NCI-H1694 (cell line): ENCODE results near the gene LRRC4C.
"Not testable (repeated sequence)": the region's sequence is repeated elsewhere in the genome, so short reads cannot be mapped to it uniquely, and the experiment has no call there.

Experiments
- DNase-seq: peaks from one replicate; lab custom pipeline; 2025; lab: John Stamatoyannopoulos, UW

Gene LRRC4C

DNA sequence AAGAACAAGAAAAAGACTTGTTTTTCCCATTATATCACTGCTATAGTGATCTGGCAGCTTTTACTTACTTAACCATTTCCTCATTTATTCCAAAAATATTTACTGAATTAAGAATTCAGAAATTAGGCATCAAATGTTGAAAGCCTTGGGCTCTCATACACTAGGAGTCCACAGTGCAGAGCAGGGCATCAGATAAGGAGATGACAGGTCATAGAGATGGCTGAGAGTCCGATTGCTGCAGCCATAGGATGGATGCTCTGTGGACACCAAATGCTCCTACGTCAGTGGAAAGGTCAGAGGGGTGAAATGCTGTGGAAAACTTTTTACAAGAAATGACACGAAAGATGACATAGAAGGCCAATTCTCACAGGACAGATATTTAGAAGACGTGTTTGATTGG lies 771.1 kb downstream of the LRRC4C start:
- no peak for DNase-seq

DNA sequence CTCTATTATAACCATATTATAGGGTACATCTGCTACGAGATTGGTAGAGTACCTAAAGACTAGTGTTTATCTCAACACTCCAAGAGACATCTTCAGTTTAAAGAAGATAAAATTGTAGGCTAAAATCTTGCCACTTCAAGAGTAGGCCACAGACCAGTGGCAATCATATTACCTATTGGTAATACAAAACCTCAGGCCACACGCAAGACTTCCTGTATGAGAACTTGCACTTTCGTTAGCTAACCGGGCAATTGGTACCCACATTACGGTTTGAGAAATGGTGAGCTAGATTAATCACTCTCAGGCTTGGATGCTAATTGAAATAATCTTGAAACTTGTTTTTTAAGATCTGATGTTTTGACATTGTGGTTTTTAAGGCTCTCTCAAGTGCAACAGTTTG lies 772.7 kb downstream of the LRRC4C start:
- DNase-seq = no peak

DNA sequence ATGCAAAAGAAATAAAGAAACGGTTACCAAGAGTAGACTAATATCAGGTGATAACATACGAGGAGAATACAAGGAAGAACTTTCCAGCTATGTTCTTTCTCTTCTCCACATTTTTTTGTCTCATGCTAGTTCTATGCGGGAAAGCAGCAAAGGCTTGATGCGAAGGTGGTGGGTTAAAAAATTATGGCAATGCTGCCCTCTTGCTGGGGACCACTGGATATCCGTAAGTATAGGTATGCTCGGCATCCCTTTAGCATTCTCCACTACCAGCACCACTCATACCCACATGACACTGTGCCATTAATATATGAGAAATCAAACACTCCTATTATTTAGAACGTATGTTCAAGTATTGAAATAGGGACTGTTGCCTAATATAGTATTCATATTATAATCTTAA lies 776.4 kb downstream of the LRRC4C start:
- DNase-seq = no peak

DNA sequence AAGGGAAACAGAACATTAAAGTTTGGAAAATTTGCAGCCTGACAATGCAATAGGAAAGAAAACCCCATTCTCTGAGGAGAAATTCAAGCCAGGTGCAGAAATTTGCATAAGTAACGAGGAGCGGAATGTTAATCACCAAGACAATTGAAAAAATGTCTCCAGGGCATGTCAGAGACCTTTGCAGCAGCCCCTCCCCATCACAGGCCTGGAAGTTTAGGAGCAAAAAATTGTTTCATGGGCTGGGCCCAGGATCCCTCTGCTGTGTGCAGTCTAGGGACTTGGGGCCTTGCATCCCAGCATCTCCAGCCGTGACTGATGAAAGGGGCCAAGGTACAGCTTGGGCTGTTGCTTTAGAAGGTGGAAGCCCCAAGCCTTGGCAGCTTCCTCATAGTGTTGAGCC lies 780.2 kb downstream of the LRRC4C start:
- DNase-seq = no peak

DNA sequence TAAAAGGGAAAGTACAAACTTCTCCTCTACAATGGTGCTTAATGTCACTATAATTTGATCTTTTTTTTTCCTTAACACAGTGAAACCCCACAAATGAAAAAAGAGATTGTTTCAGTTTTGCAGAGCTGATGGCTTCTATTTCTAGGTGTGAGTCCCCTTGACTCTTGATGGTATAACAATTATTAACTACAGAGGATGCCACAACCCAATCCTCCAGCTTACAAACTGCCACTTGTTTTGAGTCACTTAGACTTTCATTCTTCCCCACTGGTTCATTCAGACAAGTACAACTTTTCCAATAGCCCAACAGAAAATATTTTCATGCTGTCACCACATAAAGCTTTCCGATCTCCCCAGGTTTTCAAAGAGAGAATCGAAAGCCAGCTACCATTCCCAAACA lies 812.2 kb downstream of the LRRC4C start:
- DNase-seq = no peak

DNA sequence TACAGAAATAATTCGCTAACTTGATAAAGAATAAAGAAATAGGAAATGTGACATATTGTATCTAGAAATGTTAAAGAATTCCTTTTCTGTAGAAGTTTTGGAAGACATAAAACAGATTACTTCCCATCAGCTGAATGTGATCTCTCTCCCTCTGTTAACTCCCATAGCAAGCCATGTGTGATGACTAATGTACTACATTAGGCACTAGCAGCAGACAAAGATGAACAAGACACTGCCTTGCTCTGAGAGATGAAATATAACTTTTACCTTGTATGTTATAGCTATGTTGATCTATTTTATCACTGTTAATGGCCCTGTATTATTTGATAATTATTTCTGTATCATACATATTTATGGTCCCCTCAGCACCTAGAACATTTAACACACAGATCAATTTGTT lies 817.2 kb downstream of the LRRC4C start:
- no peak for DNase-seq

DNA sequence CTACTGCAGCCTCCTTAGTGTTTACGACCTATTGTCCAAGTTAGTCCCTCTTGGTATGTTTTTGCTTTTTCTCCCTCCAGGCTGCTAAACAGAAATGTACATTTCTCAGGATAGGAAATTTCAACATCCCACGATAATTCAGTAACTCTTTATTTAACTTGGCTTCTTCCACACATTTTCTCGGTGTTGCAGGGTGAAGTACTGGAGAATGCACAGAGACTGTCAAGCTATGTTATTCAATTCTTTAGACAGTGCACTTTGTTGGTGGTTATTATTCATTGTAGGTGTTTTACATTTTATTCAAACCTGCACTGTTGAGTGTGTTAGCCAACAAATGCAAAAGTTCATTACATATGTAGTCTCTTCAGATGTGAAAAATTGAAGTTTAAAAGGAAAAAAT lies 839.8 kb downstream of the LRRC4C start:
- no peak for DNase-seq

DNA sequence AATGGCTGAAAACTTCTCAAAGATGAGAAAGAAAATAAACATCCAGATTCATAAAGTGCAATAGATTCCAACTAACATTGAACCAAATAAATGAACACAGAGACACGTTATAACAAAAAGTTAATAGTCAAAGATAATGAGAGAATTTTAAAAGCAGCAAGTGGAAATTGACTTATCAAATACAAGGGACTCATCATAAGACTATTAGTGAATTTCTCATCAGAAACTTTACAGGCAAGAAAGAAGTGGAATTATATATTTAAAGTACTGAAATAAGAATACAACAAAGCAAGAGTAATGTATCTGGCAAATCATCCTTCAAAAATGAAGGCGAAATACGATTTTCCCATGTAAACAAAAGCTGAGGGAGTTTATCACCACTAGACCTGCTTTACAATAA lies 852.7 kb downstream of the LRRC4C start:
- DNase-seq = no peak

DNA sequence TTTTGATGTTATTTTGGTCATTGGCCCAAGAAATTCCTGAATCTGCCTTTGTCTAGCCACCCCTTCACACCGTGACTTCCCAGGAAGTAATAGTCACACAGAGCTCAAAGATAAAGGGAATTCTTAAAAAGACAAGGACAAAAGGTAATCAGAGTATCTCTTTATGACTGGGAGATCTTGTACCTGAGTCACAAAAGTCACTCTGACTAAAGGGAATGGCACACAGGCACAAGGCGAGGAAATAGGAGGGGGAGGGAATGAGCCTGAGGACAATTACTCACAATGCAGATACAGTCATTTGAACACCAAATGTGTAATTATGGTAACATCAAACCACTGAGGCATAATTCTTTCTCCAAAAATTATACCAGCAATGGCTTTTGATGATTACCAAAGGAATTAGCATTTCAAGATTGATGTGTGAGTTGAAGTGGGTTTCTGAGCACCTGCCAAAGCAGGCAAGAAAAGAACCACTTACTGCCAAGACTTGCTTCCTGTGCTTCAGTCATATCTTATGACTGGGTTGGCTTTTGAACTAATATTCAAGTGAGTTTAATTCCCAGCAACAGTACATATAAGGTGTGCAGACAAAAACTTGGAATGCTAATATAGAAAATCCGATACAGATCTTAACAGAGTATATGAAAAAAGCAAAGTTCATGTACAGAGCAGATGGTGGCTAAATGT lies 856.4 kb downstream of the LRRC4C start:
- no peak for DNase-seq

DNA sequence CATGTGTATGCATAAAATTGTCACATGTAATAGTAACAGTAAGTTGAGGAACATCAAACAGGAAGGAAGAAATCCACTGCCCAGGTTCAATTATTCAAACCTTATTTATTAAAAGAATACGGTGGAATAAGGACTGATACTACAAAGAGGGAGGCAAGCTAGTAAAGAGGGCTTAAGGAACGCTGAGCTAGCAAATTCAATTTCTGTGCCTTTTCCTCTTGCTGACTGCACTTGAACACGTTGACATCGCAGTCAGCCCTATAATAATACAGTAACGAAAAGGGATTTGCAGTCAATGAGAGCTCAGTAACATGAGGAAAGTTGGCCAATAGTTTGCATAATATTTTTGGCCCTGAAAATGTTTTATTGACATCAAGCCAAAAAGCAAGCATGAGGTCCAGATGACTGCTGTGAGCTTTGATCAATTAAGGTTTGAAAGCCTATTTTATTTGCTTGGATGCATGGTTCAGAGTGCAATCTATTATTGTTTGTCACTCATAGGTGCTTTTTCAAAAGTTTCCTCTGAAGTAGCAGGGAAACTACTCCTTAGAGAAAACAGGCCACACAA lies 861.8 kb downstream of the LRRC4C start:
- no peak for DNase-seq

DNA sequence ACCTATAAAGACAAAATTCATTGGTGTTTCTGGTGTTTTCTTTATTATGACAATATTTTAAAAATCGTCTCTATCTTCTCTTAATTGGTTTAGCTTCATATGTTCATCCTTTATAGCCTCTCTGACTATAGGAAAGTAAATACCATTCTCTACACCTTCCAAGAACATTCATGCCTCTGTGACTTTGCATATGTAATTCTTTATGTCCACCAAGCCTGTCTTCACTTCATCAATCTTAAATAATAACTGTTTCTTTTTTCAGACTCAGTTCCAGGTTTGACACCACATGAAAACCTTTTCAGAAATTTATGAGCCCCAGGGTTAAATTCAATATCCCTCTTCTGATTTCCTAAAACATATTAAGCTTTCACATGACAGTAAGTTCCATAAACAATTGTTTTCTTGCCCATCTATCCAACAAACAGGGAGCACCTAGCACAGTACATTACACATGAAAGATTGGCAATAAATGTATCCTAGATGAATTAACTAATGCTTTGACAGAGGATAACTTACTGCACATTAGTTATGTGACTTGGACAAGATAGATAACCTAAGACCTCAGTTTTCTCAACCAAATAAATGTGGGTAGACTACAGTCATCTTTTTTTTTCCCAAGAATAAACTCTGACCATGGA lies 886.1 kb downstream of the LRRC4C start:
- DNase-seq = no peak

DNA sequence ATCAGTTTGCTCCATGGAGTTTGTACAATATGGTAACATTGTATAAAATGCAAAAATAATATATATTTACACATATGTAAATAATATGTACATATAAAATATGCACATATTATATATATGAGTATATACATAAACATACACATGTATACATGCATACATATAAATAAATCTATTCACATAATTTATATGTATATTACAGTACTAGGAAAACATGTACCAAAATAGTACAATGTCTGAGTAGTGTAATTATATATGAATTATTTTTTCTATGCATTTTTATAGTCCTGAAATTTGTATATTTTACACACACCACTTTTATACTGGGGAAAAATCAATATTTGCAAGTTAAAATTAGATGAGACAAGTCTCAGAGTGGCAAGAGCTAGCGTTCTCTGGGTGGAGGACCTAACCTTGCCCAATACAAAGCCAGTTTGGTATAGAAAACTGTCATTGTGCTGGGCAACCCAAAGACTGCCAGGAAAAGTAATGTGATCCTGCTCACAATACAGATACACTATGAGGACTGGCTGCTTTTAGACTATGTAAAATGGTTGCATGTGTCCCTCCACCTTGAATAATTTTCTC lies 889.4 kb downstream of the LRRC4C start:
- DNase-seq = no peak

DNA sequence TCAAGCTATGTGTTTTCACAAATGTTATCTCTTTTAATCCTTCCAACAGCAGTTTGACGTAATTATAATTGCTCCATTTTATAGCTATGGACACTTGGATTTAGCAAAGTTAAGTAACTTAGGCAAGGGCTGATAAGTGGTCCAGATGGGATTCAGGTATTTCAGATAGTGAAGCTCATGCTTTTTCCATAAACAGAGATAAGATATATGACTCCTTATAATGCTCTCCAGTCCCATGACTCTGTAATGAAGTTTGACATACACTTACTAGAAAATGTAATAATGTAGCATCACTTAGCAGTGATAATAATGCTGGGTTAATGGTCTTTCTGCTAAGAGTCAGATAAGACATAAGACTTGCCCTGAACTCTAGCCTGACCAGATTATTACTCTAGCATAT lies 892.1 kb downstream of the LRRC4C start:
- no peak for DNase-seq

DNA sequence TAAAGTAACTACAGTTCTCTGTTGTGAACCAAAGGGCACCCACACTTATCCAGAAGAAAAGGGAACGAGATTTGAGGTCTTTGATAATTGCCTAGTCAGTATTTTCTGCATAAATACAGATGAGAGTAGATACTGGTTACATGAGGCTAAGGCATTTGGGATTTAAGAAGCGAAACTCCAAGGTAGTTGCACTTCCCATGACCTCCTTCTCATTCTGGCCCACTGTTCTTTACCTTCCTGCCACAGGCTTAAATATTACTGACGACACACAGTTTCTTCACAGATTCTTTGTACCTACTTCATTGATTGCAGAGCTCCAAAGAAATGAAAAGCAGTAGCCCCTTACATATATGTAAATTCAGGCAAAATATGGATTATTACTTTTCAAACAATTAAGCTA lies 915.3 kb downstream of the LRRC4C start:
- no peak for DNase-seq

DNA sequence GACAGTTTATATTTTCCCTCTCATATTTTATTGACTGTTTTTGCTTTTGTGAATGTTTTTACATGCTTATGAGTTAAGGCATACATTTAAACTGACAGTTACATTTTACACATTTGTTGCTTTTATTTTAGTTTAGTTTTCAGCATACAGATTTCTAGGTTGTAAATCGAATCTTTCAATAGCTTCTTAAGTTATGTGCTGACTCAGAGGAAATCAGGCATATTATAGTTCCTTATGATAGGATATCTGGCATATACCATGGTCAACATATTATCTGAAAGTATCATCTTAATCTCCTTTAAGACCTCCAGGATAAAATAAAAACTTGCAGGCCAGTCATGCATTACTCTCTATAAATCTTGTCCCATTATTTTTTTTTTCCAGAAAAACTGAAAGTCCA lies 916.6 kb downstream of the LRRC4C start:
- DNase-seq = no peak

DNA sequence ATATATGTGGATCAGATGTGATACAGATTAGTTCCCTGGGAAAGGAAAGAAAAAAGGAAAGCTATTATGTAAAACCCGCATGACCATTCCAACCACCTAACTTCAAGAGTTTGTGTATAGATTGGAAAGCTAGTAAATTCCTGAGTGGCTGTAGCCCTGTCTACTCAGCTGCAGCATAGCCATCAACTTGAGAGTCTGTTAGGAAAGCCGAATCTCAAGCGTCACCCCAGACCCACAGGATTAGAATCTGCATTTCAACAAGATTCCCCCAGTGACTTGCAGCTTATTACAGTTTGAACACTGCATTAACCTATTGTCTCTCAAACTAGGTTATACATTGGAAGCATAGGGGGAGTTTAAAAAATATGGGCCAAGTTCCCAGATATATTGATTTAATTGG lies 921.7 kb downstream of the LRRC4C start:
- no peak for DNase-seq

DNA sequence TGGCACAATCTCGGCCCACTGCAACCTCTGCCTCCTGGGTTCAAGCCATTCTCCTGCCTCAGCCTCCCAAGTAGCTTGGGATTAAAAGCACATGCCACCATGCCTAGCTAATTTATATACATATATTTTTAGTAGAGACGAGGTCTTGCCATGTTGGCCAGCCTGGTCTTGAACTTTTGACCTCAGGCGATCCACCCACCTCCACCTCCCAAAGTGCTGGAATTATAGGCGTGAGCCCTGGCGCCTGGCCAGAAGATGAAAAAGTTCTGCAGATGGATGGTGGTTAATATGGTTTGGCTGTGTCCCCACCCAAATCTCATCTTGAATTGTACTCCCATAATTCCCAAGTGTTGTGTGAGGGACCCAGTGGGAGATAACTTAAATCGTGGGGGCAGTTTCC lies 937.4 kb downstream of the LRRC4C start:
- DNase-seq = not testable (repeated sequence)

DNA sequence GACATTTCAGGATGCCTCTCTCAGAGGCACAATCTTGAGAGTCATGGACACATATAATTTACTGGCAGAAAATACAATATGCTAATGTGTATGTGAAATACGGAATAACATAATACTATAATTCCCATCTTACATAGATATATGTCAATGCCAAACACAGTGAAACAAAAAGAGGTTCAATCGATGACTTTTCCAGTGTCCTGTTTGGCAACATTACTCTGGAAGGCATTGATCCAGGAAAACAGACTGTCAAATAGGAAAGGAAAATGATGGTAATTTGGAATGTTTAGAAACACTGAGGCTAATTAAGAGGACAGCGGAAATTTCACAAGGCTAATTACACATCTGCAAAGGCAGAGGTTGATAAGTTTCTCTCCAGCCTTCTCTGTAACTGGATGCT lies 942.3 kb downstream of the LRRC4C start:
- DNase-seq = no peak

DNA sequence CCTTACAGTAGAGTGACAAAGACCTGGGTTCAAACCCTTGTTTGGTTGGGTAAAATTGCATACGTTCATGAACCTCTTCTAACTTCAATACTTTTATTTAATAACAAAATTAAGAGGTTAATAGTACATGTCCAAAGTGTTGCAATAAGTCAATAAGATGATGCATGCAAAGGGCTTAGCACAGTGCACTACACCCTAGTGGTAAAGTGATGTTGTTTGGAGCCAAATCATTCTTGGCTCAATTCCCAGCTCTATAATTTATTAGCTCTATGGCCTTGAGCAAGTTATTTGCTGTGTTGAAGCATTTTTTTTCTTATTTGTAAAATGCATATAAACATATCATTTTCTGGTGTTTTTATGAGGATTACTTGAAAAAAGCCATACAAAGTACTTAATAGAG lies 945.3 kb downstream of the LRRC4C start:
- DNase-seq = no peak

DNA sequence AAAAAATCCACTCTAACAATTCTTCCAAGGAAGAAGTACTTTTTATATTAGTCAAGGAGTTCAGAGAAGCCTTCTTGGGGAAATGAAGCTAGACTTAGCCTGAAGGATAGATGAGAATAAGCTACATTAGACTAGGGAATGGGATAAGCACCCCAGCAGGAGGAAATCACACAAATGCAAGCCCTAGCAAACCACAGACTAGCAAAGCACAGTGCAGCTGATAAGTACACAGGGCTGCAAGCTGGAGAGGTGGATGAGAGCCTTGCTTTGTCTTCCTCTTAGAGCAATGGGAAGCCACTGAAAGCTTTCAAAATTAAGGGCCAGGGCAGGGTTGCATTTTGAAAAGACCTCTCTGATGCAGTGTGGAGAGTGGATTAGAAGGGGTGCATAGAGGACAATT lies 946.2 kb downstream of the LRRC4C start:
- DNase-seq = no peak

DNA sequence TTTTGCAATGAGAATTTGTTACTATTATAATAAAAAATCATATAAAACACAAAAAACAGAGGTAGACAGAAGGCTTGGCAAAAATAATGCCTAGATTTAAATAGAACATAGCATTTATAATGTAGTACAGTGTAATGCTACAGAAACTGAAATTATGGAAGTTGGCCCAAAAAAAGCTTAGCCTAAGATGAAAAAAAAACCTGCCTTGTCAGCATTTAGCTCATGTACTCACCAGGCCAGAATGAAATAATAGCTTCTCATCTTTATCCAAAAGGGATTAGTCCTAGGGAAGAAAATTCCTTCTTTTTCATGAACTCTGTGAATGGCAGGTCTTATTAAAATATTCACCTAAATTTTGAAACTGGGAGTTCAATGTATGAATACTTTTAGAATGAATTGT lies 951.1 kb downstream of the LRRC4C start:
- no peak for DNase-seq

DNA sequence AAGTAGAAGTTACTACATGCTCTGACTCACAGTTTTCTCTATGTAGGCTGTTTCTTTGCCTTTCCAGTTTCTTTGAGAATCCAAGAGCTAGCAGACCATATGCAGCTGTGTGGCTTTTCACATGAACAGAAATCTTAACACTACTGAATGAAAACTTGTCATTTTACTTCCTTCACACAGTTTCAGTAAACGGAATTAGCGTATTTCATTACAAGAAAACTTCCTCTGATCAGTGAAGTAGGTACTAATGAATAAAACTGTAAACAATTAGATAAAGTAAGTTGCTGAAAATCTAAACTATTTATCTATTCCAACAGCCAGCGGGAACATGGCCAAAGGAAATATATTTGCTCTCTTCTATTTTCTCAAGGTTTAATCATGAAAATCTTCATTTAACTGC lies 953.2 kb downstream of the LRRC4C start:
- DNase-seq = no peak

DNA sequence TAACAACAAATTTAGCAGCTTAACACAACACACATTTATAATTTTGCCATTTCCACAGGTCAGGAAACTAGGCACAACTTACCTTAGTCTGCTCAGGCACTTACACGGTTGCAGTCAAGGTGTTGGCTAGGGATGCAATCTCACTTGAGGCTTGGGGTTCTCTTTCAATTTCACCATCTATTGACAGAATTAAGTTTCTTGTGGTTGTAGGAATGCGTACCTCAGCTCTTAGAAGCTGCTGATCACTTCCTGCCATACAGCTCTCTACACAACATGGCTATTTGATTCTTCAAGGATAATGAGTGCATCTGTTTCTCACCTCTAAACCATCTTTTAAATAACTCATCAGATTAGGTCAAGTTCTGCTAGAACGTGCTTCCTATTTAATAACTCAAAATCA lies 968.1 kb downstream of the LRRC4C start:
- DNase-seq = no peak

DNA sequence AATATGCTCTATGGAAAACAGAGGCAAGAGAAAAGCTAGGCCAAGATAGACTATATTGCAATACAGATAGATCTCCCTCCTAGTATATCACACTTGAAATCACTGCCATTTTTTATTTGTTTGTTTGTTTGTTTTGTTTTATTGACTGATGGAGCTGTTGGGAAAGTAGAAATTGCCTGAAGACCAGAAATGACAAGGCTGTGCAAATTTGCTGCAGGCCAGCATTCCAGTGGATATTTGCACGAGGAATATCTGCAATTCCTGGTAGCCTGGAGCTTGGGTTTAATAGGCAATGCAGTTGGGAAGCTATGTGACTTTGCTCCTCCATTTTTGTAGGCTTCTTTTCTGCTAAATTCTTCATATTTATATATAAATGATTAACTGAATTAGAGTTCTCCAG lies 991.7 kb downstream of the LRRC4C start:
- DNase-seq = no peak
